HG03039 (cell line): ENCODE data around the gene KDM3A.
"Not testable (repeated sequence)": the region's sequence is repeated elsewhere in the genome, so short reads cannot be mapped to it uniquely, and the experiment has no call there.

ENCODE experiments used
- ATAC-seq: cut with Tn5 transposase; IDR thresholded peaks from one replicate; pipeline ENCODE4 v1.9.1; 2021; ENCODE audit warnings: mild to moderate bottlenecking, moderate library complexity; ENCODE audit not compliant: unreplicated experiment

KDM3A gene

GRCh38 chr2:86471637-86472036 is 30.5 kb downstream of the KDM3A start:
- ATAC-seq: no peak

- ATAC-seq: no peak
Measured at GRCh38 chr2:86476092-86476491, 34.9 kb downstream of the KDM3A start.

- ATAC-seq: no peak
Measured at GRCh38 chr2:86476918-86477317, 35.7 kb downstream of the KDM3A start.

GRCh38 chr2:86477349-86477748 is 36.2 kb downstream of the KDM3A start:
- no peak for ATAC-seq

- no peak for ATAC-seq
Measured at GRCh38 chr2:86480105-86480504, 38.9 kb downstream of the KDM3A start.

- no peak for ATAC-seq
Measured at GRCh38 chr2:86482034-86482433, 40.9 kb downstream of the KDM3A start.

GRCh38 chr2:86484385-86484784 is 43.2 kb downstream of the KDM3A start:
- no peak for ATAC-seq

- no peak for ATAC-seq
Measured at GRCh38 chr2:86485103-86485502, 43.9 kb downstream of the KDM3A start.

- ATAC-seq: no peak
Measured at GRCh38 chr2:86485802-86486201, 44.6 kb downstream of the KDM3A start.

GRCh38 chr2:86487062-86487461 is 45.9 kb downstream of the KDM3A start:
- no peak for ATAC-seq

GRCh38 chr2:86488561-86489250 is 47.5 kb downstream of the KDM3A start:
- ATAC-seq: no peak

GRCh38 chr2:86489542-86489941 is 48.4 kb downstream of the KDM3A start:
- no peak for ATAC-seq

- ATAC-seq: no peak
Measured at GRCh38 chr2:86490245-86490644, 49.1 kb downstream of the KDM3A start.

- no peak for ATAC-seq
Measured at GRCh38 chr2:86491088-86491487, 49.9 kb downstream of the KDM3A start.

GRCh38 chr2:86492048-86492453 is 50.9 kb downstream of the KDM3A start:
- no peak for ATAC-seq

- ATAC-seq: not testable (repeated sequence)
Measured at GRCh38 chr2:86496391-86496790, 55.2 kb downstream of the KDM3A start.

- ATAC-seq: no peak
Measured at GRCh38 chr2:86498468-86499260, 57.5 kb downstream of the KDM3A start.

GRCh38 chr2:86499326-86499725 is 58.2 kb downstream of the KDM3A start:
- no peak for ATAC-seq

GRCh38 chr2:86500325-86501083 is 59.3 kb downstream of the KDM3A start:
- no peak for ATAC-seq

GRCh38 chr2:86507600-86507999 is 66.4 kb downstream of the KDM3A start:
- ATAC-seq: no peak

GRCh38 chr2:86510436-86510933 is 69.3 kb downstream of the KDM3A start:
- no peak for ATAC-seq
